RKO (cell line): Measurements from ENCODE around the gene SIGMAR1.
A peak's percentile ranks its signal among the peaks of the same experiment; 100 is the strongest.

Experiments used
- DNase-seq: peaks from one replicate; pipeline ENCODE4 v3.0.0-alpha.2; 2016; ENCODE audit warnings: low spot score

Gene SIGMAR1

DNA sequence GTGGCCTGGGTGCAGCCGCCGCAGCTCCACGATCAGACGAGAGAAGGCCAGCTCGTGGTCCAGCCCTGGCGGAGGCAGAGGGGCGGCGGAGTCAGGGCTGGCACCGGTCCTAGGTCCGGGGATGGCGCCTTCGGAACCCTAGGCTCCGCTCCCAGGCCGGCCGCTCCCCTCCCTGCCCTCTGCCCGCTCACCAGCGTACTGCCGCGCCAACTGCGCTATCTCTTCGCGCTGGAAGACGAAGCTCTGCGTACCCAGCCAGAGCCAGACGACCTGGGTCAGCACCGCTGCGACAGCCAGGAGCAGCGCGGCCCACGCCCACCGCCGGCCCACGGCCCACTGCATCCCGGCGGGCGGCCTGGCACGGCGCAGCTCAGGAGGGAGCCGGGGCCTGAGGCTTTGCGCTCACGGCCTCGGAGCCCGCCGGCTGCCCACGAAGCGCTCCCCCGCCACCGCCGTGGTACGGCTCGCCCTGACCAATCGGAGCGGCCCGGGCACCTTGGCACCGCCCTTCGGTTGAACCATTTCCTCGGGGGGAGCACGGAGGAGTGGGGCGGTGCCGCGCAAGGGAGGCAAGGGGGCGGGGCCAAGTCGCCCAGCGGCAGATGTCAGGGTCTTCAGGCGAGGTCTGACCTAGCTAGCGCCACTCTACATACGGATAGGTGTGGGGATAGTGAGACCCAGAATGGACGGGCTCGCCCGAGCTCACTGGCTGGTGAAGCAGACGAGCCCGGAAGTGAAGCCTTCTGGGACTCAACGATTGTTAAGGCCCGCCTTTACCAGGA, at the start of gene SIGMAR1:
Gene SIGMAR1, minus strand, starts transcription at position 432 of the 782 bp plus-strand sequence. Its CDS starts 90 bp downstream, at position 342.
- peak; percentile 91 for DNase-seq

DNA sequence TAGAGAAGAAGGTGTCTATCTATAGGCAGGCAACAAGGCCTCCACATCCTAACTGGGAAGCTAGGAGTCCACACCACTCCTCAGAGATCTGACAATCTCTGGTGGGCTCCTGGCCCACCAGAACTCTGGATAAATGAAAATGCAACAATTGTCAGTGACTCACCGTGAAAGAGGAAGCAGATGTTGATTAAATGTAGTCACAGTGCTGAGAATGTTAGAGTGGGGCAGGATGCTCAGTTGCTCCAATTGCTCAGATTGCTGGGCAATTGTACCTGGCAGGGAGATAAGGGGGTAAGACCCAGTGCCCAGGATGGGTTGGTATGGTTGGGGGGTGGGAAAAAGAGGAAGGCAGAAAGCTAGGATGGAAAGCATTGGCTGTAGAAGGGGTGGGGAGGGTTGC, 49.1 kb upstream of the SIGMAR1 start:
- no peak for DNase-seq

DNA sequence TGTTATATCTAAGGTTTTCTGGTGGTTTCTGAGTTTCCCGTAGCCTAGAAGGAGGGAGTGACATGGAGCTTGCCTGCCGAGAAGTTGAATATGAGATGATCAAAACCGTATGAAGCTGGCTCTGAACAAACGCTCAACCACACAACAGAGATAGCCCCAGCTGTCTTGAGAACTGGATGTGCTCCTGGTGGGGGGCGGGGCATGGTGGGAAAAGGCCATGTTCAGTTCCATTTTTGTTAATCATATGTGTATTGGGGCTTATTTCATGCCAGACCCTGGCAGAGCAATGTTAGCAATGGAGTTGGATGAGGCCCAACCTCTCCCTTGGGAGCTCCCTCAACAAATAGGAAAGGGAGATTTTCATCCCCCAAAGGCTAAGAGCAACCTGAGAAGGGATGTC, 48.6 kb upstream of the SIGMAR1 start:
- no peak for DNase-seq

DNA sequence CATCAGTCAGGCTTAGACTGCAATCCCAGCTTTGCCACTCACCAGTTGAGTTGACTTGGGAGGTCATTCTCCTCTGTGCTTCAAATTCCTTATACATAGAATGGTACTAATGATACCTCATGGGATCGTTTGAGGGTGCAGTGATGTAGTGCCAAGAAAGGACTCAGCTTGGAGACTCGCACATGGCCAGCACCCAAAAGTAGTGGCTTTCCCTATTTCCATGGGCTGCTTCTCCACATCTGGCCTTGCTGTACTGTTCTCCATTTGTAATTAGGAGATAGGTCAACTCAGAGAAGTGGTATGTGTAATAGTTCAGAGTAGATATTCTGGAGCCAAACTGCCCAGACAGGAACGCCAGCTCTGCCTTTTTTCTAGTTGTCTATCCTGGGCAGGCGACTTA, 48.0 kb upstream of the SIGMAR1 start:
- no peak for DNase-seq

DNA sequence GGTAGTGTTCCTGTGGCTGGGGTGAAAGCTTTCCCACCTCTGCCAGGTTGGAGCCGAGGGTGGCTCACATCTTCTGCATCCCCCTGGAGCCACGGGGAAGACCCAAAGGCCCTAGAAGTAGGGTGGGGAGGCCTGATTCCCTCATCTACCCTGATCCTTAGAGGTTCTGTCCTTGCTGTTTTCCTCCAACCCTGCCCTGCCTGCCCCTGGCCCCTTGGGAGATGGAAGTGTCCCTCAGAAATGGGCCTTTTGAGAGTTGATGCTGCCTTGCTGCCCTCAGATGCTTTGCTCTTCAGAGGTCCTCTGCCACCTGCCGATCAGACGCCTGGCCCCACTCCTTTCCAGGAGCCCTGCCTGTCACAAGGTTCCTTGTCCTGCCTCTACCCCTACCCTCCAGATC, 47.2 kb upstream of the SIGMAR1 start:
- no peak for DNase-seq

DNA sequence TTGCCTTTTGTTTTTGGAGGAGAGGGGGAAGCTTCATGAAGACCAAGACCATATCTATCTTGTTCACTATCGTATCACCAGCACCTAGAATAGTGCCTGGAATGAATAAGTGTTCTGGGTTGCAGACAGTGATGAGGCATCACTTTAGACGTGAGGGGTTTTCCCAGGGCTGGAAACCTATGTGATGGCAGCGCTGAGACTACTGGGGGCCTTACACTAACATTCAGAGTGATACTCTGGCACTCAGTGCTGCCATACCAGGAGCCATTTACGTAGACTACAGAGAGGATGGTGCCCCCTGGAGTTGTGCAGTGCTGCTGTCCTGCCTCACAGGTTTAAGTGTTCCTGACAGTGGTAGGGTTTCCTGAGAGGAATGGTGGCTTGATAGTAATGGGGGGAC, 46.6 kb upstream of the SIGMAR1 start:
- DNase-seq: no peak

DNA sequence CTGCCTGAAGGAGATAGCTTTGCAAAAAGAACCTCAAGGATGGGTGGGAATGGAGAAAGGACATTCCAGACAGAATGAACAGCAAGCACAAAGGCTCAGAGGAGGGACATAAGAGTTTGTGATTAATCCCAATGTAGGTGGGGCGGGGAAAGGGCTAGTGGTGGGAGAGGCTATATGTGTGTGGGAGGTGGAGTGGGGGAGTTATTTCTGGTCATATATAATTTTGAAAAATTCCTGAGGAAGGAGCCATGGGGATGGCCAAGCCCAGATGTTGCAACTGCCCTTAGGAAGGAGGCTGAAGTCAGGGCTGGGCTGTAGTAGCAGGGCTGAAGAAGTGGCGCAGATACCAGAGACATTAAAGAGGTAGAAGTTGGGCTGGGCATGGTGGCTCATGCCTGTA, 38.3 kb upstream of the SIGMAR1 start:
- DNase-seq: no peak

DNA sequence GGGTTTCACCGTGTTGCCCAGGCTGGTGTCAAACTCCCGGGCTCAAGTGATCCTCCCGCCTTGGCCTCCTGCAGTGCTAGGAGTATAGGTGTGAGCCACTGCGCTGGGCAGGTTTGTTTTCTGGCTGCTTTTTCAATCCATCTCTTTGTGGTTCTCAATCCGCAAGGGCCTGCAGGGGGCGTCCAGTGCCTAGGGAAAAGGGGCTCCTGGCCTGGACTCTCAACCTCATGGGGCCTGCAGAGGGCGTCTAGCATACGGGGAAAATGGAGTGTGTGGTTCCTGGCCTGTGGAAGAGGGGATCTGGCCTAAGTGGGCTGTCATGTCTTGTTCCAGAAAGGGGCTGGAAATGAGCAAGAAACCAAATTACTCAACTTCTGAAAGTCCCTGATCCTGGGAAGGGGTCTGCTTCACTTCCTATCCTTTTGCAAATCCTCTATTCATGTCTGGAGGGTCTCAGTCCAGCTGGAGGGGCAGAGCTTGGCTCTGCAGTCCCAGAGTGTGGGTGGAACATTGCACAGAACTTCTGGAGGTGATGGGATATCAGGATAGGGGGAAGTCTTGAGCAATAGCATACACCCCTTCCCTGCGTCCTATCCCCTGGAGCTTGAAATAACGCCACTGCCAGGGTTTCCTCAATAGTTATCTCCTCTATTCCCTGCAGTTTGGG, 37.6 kb upstream of the SIGMAR1 start:
- peak; percentile 82 for DNase-seq

DNA sequence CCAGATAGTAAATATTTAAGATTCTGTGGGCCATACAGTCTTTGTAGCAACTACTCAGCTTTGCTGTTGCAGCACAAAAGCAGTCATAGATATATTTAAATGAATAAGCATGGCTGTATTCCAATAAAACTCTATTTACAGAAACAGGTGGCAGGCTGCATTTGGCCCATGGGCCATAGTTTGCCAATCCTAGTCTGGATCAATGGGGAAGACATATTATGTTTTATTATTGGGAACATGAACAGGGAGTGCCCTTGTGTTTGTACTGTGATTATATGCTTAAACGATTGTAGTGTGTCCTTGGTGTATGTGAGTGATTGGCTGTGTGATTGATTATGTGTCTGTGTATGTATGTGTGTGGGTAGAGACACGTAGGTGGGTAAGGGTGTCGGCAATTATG, 36.9 kb upstream of the SIGMAR1 start:
- DNase-seq: no peak

DNA sequence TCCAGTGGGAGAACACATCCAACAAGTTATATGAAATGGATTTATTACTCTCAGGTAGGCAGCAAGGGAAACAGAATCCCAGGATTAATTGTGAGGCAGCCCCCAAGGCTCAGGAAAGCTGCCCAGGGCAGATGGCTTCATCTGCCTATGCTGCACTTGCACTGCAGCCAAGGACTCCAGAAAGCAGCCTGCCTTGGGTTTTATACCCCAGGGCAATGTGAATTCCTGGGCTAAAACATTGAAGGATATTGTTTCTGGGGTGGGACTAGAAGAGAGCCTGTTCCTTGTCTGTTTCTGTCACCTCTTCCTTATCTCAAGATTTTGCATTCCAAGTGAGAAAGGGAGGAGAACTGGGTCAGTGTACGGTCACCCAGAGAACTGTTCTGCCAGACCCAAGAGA, 33.7 kb upstream of the SIGMAR1 start:
- DNase-seq: no peak

DNA sequence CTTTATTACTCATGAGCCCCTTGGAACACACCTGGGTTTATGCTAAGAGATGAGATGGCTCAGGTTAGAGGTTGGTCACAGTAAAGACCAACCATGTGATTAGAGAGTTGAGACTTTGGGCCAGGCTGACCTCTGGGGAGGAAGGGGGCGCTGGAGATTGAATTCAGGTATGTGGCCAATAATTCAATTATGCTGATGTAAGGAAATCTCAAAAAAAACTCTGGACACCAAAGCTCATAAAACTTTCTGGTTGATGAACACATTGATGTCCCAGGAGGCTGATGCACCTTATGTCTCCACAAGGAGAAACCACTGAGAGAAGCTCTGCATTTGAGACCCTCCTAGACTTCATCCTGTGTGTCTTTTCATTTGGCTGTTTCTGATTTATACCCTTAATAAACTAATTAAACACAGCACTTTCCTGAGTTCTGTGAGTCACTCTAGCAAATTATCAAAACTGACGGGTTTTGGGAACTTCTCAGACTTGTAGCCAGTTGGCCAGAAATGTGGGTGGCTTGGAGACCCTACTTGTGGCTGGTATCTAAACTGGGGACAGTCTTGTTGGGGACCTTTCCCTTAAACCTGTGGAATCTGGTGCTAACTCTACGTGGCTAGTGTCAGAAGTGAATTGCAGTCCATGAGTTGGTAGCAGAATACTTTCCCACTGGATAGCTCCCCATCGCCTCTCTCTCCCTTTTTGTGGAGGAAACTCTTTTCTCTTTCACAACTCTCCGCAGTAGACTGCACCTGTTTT, 32.4 kb upstream of the SIGMAR1 start:
- DNase-seq: no peak

DNA sequence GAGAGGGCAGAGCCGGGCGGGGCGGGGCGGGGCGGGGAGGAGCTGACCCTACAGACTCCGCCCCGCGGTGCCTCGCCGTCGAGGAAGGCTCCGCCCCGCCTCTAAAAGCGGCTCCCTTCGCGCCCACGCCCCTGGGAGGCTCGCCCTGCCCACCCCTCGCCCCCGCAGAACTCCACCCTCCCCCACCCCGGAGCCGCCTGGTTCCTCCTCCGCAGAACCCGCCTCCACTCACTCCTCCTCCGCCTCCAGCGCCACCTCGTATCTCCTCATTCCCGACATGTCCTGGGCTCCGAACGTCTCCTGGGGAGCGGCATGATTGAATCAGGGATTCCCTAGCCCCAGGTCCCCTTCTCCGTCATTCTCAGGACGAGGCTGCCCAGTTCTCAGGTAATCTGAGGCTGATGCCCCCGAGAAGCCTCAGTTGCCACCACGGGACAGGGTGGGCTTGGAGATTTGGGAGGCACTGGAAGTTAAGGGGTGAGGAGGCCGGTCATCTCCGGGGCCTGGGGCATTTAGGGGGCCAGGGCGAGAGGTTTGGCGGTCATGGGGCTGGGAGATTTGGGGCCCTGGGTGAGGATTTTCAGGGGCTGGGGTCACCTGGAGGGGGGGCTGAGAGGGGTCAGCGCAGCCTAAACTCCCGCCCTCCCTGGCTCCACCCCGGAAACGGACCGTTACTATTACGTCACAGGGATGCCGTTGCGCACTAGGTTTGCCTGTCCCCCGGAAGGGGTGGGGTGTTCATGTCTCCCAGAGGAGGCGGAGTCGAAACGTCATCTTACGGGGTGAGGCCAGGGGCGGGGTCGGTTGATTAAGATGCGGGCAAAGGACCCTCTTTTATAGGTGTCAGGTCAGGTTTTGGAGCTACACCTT, 28.0 kb upstream of the SIGMAR1 start:
- no peak for DNase-seq

DNA sequence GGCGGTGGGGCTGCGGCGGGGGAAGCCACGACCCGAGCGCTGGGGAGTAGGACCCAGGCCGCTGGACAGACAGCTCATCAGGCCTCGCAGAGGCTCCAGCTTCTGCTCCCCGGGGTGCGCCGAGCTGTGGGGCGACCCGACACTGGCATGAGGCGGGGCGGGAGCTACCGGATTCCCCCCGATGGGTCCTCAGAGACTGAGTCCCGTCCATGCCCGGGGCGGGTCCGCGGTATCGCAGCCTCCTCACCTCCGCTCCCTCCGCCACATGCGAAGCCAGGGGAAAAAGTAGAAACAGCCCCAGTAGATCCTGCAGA, 27.4 kb upstream of the SIGMAR1 start:
- DNase-seq: no peak

DNA sequence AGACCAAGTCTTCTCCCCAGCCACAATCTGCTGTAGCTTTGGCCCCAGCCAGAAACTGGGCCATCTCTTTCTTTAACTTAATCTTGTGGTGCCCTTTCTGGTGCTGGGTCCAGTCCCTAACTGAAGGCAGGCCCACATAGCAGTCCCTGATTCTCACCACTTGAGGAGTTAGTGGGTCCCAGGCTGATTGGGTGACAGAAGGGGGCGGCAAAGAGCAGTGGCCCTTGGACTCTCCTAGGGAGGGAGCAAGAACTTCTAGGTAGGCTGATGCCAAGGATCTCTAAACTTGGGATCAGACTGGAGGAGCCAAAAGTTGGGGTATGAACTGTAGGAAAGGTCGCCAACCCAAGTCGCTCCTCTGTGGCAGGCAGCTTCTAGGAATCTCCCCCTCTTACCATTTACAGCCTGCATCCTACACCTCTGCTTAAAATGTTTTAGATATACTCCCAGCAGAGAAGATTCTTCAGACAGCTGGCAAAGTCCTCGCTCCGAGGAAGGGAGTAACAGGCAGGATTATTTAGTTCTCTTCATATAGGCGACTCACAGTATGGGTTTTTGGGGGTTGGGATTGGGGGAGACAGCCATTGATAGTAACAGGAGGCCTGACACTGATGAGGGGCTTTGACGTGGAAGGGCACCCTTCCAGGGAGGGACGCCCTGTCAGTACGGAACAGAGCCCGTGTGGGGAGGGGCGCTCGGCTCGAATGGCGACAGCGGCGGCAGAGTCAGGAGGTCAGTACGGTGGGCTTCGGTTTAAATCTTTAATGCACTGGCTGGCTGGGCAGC, 26.9 kb upstream of the SIGMAR1 start:
- DNase-seq: peak; percentile 15

DNA sequence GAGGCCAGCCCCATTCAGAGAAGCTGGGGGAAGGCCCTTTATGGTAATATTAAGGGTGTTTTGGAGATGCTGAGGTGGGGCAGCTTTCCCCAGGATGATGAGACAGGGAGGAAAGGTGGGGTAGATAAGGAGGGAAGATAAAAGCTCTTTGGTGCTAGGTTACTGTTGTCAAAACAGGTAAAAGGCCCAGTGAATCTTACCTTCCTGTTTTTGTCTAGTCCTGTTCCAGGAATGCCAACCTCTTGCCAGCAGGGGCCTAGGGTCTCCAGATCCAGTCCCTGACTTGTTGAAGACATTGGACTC, 25.7 kb upstream of the SIGMAR1 start:
- no peak for DNase-seq

DNA sequence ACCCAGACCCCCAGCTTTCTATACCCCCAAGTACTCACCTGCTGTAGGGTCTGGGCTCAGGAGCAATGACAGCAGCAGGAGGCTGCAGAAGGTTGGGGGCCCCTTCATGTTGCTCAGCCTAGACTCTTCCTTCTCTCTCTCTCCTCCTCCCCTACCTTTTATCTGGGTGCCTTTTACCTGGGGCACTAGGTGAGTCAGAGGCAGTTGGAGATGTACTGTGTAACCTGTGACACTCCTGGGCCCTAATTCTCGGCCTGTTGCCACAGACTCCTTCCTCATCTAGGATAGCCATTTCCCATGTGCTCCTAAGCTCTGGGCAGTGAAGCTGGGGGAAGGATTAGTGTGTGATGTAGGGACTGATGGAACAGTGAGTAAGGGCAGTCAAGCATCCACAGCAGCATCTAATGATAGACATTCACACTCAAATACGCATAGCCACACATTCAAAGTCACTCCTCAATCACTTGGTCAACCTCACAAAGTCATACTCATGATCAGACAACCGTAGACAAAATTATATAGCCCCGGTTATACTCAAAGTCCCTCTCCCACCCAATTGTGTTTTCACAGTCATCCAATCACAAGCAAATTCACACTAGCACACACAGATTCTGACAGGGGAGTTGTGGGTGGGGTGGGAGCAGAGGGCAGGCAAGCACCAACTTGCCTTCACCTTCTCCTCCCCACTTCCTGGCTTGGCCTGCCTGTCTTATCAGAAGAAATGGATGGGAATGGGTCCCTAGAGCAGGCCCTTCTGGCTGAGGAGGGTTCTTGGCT, 25.1 kb upstream of the SIGMAR1 start, which contains the start of gene CCL27:
Gene CCL27, minus strand, starts transcription at position 132 of the 777 bp plus-strand sequence. Its CDS starts 24 bp downstream, at position 108.
- DNase-seq: no peak

DNA sequence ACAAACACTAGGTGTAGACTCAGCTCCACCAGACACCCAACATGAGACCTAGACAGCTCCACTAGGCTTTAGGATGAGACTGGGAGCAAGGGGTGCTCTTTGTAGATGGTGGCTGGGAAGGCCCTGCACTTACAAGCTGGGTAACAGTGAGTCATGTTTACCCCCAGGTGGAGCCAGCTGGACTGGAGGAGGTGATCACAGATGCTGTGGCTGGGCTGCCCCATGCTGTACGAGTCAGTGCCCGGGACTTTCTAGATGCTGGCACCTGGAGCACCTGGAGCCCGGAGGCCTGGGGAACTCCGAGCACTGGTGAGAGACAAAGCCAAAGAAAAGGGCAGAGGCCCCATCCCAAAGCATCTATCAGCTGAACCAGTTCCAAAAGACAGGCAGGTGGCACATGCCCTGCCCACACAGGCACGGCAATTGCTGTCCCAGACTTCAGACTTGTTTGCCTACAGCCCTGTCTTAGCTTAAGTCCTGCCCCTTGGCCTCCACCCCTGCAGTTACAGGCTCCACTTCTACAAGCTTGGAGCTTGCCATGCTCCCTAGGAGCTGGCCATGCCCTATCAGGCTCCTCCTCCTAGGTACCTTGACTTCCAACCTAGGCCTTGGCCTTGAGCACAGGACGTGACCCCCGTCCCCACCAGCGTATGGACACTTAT, 22.1 kb upstream of the SIGMAR1 start:
- no peak for DNase-seq

DNA sequence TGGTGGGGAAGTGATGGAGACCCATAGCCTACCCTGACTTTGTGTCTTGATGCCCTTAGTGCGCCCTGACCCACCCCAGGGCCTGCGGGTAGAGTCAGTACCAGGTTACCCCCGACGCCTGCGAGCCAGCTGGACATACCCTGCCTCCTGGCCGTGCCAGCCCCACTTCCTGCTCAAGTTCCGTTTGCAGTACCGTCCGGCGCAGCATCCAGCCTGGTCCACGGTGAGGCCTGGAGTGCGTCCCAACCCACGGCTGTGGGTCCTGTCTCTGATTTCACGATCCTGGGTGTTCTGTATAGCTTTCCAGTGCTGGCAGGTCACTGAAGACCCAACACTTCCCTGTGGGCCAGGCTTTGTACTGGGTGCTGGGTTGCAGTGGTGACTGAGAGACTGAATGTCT, 20.9 kb upstream of the SIGMAR1 start:
- no peak for DNase-seq

DNA sequence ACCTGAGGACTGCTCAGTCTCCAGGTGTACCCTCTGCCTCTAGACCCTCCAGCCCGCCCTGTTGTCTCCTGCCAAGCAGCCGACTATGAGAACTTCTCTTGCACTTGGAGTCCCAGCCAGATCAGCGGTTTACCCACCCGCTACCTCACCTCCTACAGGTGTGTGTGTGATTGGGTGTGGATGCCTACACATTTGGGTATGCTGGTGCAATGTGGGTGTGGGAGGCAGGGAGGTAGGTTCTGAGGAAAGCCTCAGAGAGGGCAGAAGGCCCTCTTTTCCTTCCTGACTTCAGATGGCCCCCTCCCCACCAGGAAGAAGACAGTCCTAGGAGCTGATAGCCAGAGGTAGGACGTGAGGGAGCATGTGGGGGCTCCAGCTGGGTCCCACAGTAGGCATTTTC, 19.4 kb upstream of the SIGMAR1 start:
- DNase-seq: no peak

DNA sequence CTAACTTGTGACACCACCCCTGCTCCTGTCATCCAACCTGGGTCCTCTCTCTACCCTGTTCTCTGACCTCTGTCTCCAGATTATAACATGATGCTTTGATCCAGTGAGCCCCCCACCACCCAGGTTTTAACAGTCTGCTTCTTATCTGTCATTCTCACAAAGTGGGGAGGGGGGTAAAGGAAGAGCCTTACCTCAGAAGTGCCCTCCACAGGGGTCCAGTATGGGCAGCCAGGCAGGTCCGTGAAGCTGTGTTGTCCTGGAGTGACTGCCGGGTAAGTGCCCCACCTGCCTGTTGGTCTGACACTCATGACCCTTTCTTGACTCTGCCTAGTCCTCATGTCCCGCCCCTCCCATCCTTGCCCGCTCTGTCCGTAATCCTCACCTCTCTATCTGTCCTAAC, 17.8 kb upstream of the SIGMAR1 start:
- DNase-seq: no peak
